ENCODE measurements around the gene MMD2.

MMD2 gene

GRCh38 chr7:4957847-4958476, 1.0 kb downstream of the MMD2 start:
- DNase-seq: no peak

- DNase-seq: no peak
These were observed 6.9 kb downstream of the MMD2 start for GRCh38 chr7:4951903-4952636.

GRCh38 chr7:4951304-4951703, 7.7 kb downstream of the MMD2 start:
- no peak for DNase-seq

- DNase-seq: no peak
These were observed 10.6 kb downstream of the MMD2 start for GRCh38 chr7:4948402-4948801.

GRCh38 chr7:4945949-4946348, 13.0 kb downstream of the MMD2 start:
- DNase-seq: no peak

- DNase-seq: no peak
These were observed 14.0 kb downstream of the MMD2 start for GRCh38 chr7:4944939-4945338.

GRCh38 chr7:4943297-4943696, 15.7 kb downstream of the MMD2 start:
- DNase-seq: no peak

GRCh38 chr7:4939971-4940728, 18.8 kb downstream of the MMD2 start:
- DNase-seq: no peak

GRCh38 chr7:4937411-4937810, 21.6 kb downstream of the MMD2 start:
- no peak for DNase-seq

- no peak for DNase-seq
These were observed 24.5 kb downstream of the MMD2 start for GRCh38 chr7:4934419-4935025.

- DNase-seq: no peak
These were observed 27.0 kb downstream of the MMD2 start for GRCh38 chr7:4931943-4932342.

- no peak for DNase-seq
These were observed 30.0 kb downstream of the MMD2 start for GRCh38 chr7:4929005-4929404.

- no peak for DNase-seq
These were observed 30.5 kb downstream of the MMD2 start for GRCh38 chr7:4928445-4928844.

- no peak for DNase-seq
These were observed 38.8 kb downstream of the MMD2 start for GRCh38 chr7:4919969-4920766.

- no peak for DNase-seq
These were observed 42.9 kb downstream of the MMD2 start for GRCh38 chr7:4916113-4916512.

GRCh38 chr7:4911111-4911828, 47.7 kb downstream of the MMD2 start:
- no peak for DNase-seq

- no peak for DNase-seq
These were observed 52.3 kb downstream of the MMD2 start for GRCh38 chr7:4906682-4907081.

GRCh38 chr7:4905171-4905570, 53.8 kb downstream of the MMD2 start:
- no peak for DNase-seq

GRCh38 chr7:4904346-4904745, 54.6 kb downstream of the MMD2 start:
- DNase-seq: no peak

- DNase-seq: no peak
These were observed 63.2 kb downstream of the MMD2 start for GRCh38 chr7:4895766-4896165.

- DNase-seq: no peak
These were observed 64.5 kb downstream of the MMD2 start for GRCh38 chr7:4894482-4894881.

- DNase-seq: no peak
These were observed 65.0 kb downstream of the MMD2 start for GRCh38 chr7:4893929-4894475.

All from CD4-positive, alpha-beta T cell treated with Interleukin-4 for 1 hour (primary cell).